Hepatocyte (in vitro differentiated cells): ENCODE results near the gene PAQR7.

Experiments used
- EZH2 ChIP-seq: fragments of 200-600 bp; sonication (generic); IDR thresholded peaks from 2 replicates; pipeline ENCODE4 v1.6.1; 2016; ENCODE audit warnings: antibody characterized with exemption, mild to moderate bottlenecking, borderline replicate concordance
- EZH2phosphoT487 ChIP-seq: fragments of 200-600 bp; sonication (generic); IDR thresholded peaks from one replicate; pipeline ENCODE4 v1.6.1; 2018; ENCODE audit warnings: antibody characterized with exemption, mild to moderate bottlenecking, low read depth, moderate library complexity; ENCODE audit not compliant: unreplicated experiment, severe bottlenecking
- TF ChIP-seq, protein P1 (sequence below): fragments of 200-600 bp; sonication (generic); IDR thresholded peaks from 2 replicates; pipeline ENCODE4 v1.5.1; 2016; ENCODE audit warnings: antibody characterized with exemption, mild to moderate bottlenecking; ENCODE audit not compliant: poor library complexity

DNA sequence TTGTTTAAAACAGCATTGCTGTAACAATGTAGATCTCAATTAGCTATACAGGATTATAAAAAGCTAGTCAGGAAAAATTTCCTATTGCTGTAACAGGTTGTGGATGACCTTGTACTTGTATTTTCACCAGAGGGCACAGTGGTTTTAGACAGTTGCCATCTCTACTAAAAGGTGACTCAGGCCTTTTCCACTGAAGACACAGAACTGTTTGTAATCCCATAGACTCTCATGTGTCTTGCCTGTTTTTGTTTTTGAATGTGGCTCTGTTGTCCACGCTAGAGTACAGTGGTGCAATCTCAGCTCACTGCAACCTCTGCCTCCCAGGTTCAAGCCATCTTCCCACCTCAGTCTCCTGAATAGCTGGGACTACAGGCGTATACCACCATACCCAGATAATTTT lies 49.9 kb downstream of the PAQR7 start:
- TF ChIP-seq, protein P1, sequence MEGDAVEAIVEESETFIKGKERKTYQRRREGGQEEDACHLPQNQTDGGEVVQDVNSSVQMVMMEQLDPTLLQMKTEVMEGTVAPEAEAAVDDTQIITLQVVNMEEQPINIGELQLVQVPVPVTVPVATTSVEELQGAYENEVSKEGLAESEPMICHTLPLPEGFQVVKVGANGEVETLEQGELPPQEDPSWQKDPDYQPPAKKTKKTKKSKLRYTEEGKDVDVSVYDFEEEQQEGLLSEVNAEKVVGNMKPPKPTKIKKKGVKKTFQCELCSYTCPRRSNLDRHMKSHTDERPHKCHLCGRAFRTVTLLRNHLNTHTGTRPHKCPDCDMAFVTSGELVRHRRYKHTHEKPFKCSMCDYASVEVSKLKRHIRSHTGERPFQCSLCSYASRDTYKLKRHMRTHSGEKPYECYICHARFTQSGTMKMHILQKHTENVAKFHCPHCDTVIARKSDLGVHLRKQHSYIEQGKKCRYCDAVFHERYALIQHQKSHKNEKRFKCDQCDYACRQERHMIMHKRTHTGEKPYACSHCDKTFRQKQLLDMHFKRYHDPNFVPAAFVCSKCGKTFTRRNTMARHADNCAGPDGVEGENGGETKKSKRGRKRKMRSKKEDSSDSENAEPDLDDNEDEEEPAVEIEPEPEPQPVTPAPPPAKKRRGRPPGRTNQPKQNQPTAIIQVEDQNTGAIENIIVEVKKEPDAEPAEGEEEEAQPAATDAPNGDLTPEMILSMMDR, result no peak
- TF ChIP-seq EZH2 (no peak), EZH2phosphoT487 (no peak)
